ENCODE results near the gene NOP10. TPM values are rescaled to one million over a fixed set of nuclear protein-coding genes. Genes with fewer than 3 reads are reported as not detected.

The NOP10 gene
- polyA plus RNA-seq, 2 of the 4 experiments (the other 2 are of a cell fraction), result 451 to 502 TPM

GRCh38 chr15:34359416-34359815 lies 16.5 kb upstream of the NOP10 start:
- ChIA-PET CTCF (interaction anchor here (0.9 to 4.9 kb wide), 7 partner anchors 8 to 150 kb away, joined by 4 to 34 read pairs (median 7); partner anchors contain the start of genes KATNBL1, LPCAT4, NOP10 and NUTM1), POLR2A (no interaction called here)
- peak; percentile 48 to 57; a peak in 4 of 6 replicates for ATAC-seq
- TF ChIP-seq, protein P1, sequence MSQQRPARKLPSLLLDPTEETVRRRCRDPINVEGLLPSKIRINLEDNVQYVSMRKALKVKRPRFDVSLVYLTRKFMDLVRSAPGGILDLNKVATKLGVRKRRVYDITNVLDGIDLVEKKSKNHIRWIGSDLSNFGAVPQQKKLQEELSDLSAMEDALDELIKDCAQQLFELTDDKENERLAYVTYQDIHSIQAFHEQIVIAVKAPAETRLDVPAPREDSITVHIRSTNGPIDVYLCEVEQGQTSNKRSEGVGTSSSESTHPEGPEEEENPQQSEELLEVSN (IDR thresholded peaks at IDR 0.05; ENCODE audit: borderline replicate concordance, low read depth), result no peak
- TF ChIP-seq ZSCAN20 (CRISPR knock-in tag; IDR thresholded peaks at IDR 0.05) (no peak), RCOR1 (IDR thresholded peaks at IDR 0.05; ENCODE audit: low read depth, low read length) (no peak), ZNF302 (CRISPR knock-in tag; IDR thresholded peaks at IDR 0.05) (no peak), USF2 (IDR thresholded peaks at IDR 0.05) (no peak), JUNB (IDR thresholded peaks at IDR 0.05) (no peak), PHF8 (IDR thresholded peaks at IDR 0.05; ENCODE audit: borderline replicate concordance, low read depth) (no peak), RARB (CRISPR knock-in tag; IDR thresholded peaks at IDR 0.05) (no peak), EP300 (IDR thresholded peaks at IDR 0.05) (no peak), CBX8 (IDR thresholded peaks at IDR 0.05) (no peak), FOSL2 (IDR thresholded peaks at IDR 0.05) (no peak), FOSL2 (CRISPR knock-in tag; IDR thresholded peaks at IDR 0.05) (no peak), HOXB13 (CRISPR knock-in tag; IDR thresholded peaks at IDR 0.05; ENCODE audit: low read depth) (no peak), TFCP2L1 (CRISPR knock-in tag; IDR thresholded peaks at IDR 0.05) (no peak), TP53 (CRISPR knock-in tag; IDR thresholded peaks at IDR 0.05) (no peak), SMC3 (IDR thresholded peaks at IDR 0.05) (no peak), FOXS1 (CRISPR knock-in tag; IDR thresholded peaks at IDR 0.05) (no peak), EHF (CRISPR knock-in tag; IDR thresholded peaks at IDR 0.05) (no peak), POLR2A (IDR thresholded peaks at IDR 0.05; ENCODE audit: low read length) (no peak)
- TF ChIP-seq, protein P2, sequence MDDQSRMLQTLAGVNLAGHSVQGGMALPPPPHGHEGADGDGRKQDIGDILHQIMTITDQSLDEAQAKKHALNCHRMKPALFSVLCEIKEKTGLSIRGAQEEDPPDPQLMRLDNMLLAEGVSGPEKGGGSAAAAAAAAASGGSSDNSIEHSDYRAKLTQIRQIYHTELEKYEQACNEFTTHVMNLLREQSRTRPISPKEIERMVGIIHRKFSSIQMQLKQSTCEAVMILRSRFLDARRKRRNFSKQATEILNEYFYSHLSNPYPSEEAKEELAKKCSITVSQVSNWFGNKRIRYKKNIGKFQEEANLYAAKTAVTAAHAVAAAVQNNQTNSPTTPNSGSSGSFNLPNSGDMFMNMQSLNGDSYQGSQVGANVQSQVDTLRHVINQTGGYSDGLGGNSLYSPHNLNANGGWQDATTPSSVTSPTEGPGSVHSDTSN (IDR thresholded peaks at IDR 0.05), result no peak
- no peak overlapping the region for H3K27ac ChIP-seq
- FAIRE-seq, result no peak
- no peak overlapping the region for H3K4me2 ChIP-seq
- DNase-seq (ENCODE audit: low read depth in 1 of 2, low spot score in 1 of 2), result no peak
- H3K4me3 ChIP-seq, result no peak overlapping the region
- H3K4me1 ChIP-seq, result peaks cover 8% of the 10 kb centered on the region; the same call in 2 of the 3 replicates
- no peaks in the 10 kb centered on the region for H3K9me3 ChIP-seq
- WGBS (ENCODE audit: missing lambda C conversion rate), result 65% methylated on average over 3 of the region's 3 CpGs

DNA sequence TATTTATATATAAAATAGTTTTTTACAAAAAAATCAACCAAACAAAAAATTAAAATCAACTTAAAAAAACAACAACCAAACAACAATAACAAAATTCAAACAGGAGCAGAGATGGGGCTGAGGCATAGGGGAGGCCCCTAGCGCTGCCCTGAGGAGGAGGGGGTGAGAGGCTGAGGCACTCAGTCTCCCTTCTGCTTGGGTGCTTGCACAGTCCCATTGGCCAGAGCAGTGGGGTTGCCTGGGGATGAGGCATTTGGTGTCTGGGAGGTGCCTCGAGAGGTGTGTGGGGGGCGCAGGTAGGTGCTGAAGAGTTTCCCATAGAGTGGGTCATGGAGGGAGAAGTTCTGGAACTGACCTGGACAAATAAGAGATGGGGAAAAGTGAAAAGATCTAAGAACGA lies 16.0 kb upstream of the NOP10 start:
- H3K4me1 ChIP-seq, result peaks cover 8% of the 10 kb centered on the region; the same call in 2 of the 3 replicates
- FAIRE-seq, result no peak
- no peak for ATAC-seq
- DNase-seq (ENCODE audit: low read depth in 1 of 2, low spot score in 1 of 2), result no peak
- CTCF ChIA-PET, result interaction anchor here (0.9 to 4.9 kb wide), 11 partner anchors 9 to 236 kb away, joined by 3 to 34 read pairs (median 4); partner anchors contain the start of genes LPCAT4, NOP10 and NUTM1
- TF ChIP-seq MAZ (IDR thresholded peaks at IDR 0.05; ENCODE audit: borderline replicate concordance, low read depth, low read length), result no peak
- TF ChIP-seq POLR2AphosphoS2 (conservative IDR thresholded peaks at IDR 0.05; ENCODE audit: low read length), result no peak
- TF ChIP-seq RFX5 (IDR thresholded peaks at IDR 0.05), result no peak
- no peak for TF ChIP-seq MYC (IDR thresholded peaks at IDR 0.05; ENCODE audit: borderline replicate concordance, low read length)
- no peak overlapping the region for H3K4me3 ChIP-seq
- POLR2A ChIA-PET, result interaction anchor here (1.3 kb wide), 1 partner anchor 8 kb away, joined by 10 read pairs; the partner anchor contains the start of gene LPCAT4
- no peak overlapping the region for H3K27ac ChIP-seq
- 97% methylated on average over 4 of the region's 4 CpGs for WGBS (ENCODE audit: missing lambda C conversion rate)
- no peak overlapping the region for H3K4me2 ChIP-seq
- H3K9me3 ChIP-seq, result no peaks in the 10 kb centered on the region

GRCh38 chr15:34358367-34358766 lies 15.4 kb upstream of the NOP10 start:
- peaks cover 8% of the 10 kb centered on the region; the same call in 2 of the 3 replicates for H3K4me1 ChIP-seq
- FAIRE-seq (no peak), ATAC-seq (peak; percentile 76 to 88; a peak in 5 of 6 replicates), DNase-seq (ENCODE audit: low read depth in 1 of 2, low spot score in 1 of 2) (peak; percentile 56 to 82)
- no peak overlapping the region for H3K27ac ChIP-seq
- H3K4me2 ChIP-seq, result no peak overlapping the region
- 43% methylated on average over 3 of the region's 3 CpGs for WGBS (ENCODE audit: missing lambda C conversion rate)
- CTCF ChIA-PET, result interaction anchor here (0.8 to 3.4 kb wide), 12 partner anchors 9 to 237 kb away, joined by 3 to 31 read pairs (median 3); partner anchors contain the start of genes LPCAT4, NOP10 and NUTM1
- no peaks in the 10 kb centered on the region for H3K9me3 ChIP-seq
- POLR2A ChIA-PET, result interaction anchor here (1.3 kb wide), 1 partner anchor 9 kb away, joined by 10 read pairs; the partner anchor contains the start of gene LPCAT4
- TF ChIP-seq RAD21 (conservative IDR thresholded peaks at IDR 0.05 in 1 of 2, IDR thresholded peaks at IDR 0.05 in 1 of 2) (0 out of 5 replicates have a peak, but pooled peaks of 1 of the 2 experiments have one; percentile 15), FOSB (CRISPR knock-in tag; IDR thresholded peaks at IDR 0.05) (no peak), ZFP36 (IDR thresholded peaks at IDR 0.05; ENCODE audit: borderline replicate concordance, partially characterized antibody) (no peak)
- TF ChIP-seq, protein P3, sequence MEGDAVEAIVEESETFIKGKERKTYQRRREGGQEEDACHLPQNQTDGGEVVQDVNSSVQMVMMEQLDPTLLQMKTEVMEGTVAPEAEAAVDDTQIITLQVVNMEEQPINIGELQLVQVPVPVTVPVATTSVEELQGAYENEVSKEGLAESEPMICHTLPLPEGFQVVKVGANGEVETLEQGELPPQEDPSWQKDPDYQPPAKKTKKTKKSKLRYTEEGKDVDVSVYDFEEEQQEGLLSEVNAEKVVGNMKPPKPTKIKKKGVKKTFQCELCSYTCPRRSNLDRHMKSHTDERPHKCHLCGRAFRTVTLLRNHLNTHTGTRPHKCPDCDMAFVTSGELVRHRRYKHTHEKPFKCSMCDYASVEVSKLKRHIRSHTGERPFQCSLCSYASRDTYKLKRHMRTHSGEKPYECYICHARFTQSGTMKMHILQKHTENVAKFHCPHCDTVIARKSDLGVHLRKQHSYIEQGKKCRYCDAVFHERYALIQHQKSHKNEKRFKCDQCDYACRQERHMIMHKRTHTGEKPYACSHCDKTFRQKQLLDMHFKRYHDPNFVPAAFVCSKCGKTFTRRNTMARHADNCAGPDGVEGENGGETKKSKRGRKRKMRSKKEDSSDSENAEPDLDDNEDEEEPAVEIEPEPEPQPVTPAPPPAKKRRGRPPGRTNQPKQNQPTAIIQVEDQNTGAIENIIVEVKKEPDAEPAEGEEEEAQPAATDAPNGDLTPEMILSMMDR (IDR thresholded peaks at IDR 0.05), result peak; percentile 35; the same call in 1 of the 3 replicates
- H3K4me3 ChIP-seq, result no peak overlapping the region

Data from A549 (cell line).